Duodenal mucosa (tissue), 2 donors: ENCODE results near the gene RPL11.
"Not testable (repeated sequence)": the region's sequence is repeated elsewhere in the genome, so short reads cannot be mapped to it uniquely, and the experiment has no call there.

ENCODE experiments used
- H3K27ac ChIP-seq: one replicate; pipeline ENCODE4 v1.7.0; 2013; ENCODE audit warnings: low read depth, low read length
- H3K27me3 ChIP-seq, 2 donors: one replicate each; pipeline ENCODE4 v1.7.0; 2013; ENCODE audit warnings: low read length in 2 of 2, control low read depth in 1 of 2; ENCODE audit not compliant: insufficient read depth in 2 of 2, control insufficient read depth in 1 of 2
- H3K36me3 ChIP-seq, 2 donors: one replicate each; pipeline ENCODE4 v1.7.0; 2013; ENCODE audit warnings: low read length in 2 of 2, control low read depth in 1 of 2; ENCODE audit not compliant: insufficient read depth in 2 of 2, control insufficient read depth in 1 of 2
- H3K4me1 ChIP-seq, 2 donors: one replicate each; pipeline ENCODE4 v1.7.0; 2013; ENCODE audit warnings: low read length in 2 of 2, control low read depth in 1 of 2; ENCODE audit not compliant: insufficient read depth in 2 of 2, control insufficient read depth in 1 of 2
- H3K4me3 ChIP-seq, 2 donors: one replicate each; pipeline ENCODE4 v1.7.0; 2013; ENCODE audit warnings: low read length in 2 of 2, low read depth in 1 of 2
- H3K9ac ChIP-seq, 2 donors: one replicate each; pipeline ENCODE4 v1.7.0; 2013; ENCODE audit warnings: low read length in 2 of 2, low read depth in 1 of 2
- H3K9me3 ChIP-seq, 2 donors: one replicate each; pipeline ENCODE4 v1.7.0; 2013; ENCODE audit warnings: low read length in 2 of 2, control low read depth in 1 of 2; ENCODE audit not compliant: control insufficient read depth in 1 of 2

The RPL11 gene

DNA sequence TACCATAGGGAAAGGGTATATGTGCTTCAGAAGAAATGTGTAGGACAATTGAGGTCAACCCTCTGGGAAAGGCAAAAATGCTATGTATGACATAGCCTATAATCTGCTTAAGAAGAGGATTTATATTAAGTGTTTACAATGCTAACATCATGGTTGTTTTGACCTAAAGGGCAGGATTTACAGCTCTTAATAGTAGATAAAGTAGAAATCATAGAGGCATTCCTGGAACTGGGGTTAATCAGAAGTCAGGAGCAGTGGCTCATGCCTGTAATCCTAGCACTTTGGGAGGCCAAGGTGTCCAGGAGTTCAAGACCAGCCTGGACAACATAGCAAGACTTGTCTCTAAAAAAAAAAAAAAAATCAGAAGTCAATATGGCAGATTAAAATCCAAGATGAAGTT, 8.7 kb upstream of the RPL11 start:
- Histone ChIP-seq H3K9ac (no peak overlapping the region), H3K27ac (no peak overlapping the region), H3K36me3 (no peaks in the 10 kb centered on the region), H3K4me3 (no peak overlapping the region), H3K4me1 (no peaks in the 10 kb centered on the region), H3K9me3 (no peaks in the 10 kb centered on the region), H3K27me3 (peaks cover 0 to under 1% of the 10 kb centered on the region in 2 donors)

DNA sequence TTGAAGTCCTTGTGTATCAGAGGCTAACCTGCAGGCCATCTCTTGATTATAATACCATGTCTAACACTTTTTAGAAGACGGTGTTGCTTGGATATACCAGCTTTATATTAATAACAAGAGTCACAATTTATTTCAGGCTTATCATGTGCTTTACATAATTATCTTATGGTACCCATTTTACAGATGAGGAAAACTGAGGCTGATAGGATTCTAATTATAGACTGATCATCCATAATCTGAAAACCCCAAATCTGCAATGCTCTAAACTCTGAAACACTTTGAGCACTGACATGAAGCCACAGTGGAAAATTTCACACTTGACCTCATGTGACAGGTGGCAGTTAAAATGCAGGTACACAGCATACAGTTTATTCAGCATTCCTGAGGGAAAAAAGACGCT, 7.2 kb upstream of the RPL11 start:
- Histone ChIP-seq H3K27me3 (no peaks in the 10 kb centered on the region), H3K9ac (no peak overlapping the region), H3K4me3 (no peak overlapping the region), H3K4me1 (no peaks in the 10 kb centered on the region), H3K27ac (no peak overlapping the region), H3K9me3 (no peaks in the 10 kb centered on the region), H3K36me3 (no peaks in the 10 kb centered on the region)

DNA sequence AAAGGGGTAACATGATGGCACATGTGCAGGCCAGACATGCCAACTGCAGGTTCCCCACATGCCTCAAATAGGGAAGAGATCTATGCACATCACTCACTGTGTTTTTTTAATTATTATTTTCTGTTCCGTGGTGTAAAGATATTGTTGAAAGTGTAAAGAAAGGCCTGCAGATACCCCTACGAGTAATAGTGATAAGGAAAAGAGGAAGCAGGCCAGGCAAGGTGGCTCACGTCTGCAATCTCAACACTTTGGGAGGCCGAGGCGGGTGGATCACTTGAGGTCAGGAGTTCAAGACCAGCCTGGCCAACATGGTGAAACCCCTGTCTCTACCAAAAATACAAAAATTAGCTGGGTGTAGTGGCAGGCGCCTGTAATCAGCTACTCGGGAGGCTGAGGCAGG, 6.4 kb upstream of the RPL11 start:
- not testable (repeated sequence) for H3K4me3 ChIP-seq, H3K9ac ChIP-seq, H3K9me3 ChIP-seq, H3K4me1 ChIP-seq, H3K27ac ChIP-seq, H3K27me3 ChIP-seq, H3K36me3 ChIP-seq

DNA sequence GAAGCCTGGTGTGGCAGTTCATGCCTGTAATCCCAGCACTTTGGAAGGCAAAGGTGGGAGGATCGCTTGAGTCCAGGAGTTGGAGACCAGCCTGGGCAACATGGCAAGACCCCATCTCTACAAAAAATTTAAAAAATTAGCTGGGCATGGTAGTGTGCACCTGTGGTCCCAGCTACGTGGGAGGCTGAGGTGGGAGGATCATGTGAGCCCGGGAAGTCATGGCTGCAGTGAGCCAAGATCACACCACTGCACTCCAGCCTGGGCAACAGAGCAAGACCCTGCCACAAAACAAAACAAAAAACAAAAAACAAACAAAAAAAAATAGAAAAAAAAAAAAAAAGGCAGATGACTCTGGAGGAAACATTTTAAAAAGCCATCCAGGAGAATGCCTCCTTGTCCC, 3.9 kb upstream of the RPL11 start:
- H3K4me1 ChIP-seq, H3K9me3 ChIP-seq, H3K27me3 ChIP-seq, H3K9ac ChIP-seq, H3K36me3 ChIP-seq, H3K27ac ChIP-seq, H3K4me3 ChIP-seq: not testable (repeated sequence)

DNA sequence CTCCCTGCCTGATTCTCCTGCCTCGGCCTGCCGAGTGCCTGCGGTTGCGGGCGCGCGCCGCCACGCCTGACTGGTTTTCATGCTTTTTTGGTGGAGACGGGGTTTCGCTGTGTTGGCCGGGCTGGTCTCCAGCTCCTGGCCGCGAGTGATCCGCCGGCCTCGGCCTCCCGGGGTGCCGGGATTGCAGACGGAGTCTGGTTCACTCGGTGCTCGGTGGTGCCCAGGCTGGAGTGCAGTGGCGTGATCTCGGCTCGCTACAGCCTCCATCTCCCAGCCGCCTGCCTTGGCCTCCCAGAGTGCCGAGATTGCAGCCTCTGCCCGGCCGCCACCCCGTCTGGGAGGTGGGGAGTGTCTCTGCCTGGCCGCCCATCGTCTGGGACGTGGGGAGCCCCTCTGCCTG, 3.3 kb upstream of the RPL11 start:
- not testable (repeated sequence) for H3K9ac ChIP-seq, H3K27ac ChIP-seq, H3K36me3 ChIP-seq, H3K4me3 ChIP-seq, H3K9me3 ChIP-seq, H3K27me3 ChIP-seq
- peaks cover 11 to 13% of the 10 kb centered on the region in 2 donors for H3K4me1 ChIP-seq

DNA sequence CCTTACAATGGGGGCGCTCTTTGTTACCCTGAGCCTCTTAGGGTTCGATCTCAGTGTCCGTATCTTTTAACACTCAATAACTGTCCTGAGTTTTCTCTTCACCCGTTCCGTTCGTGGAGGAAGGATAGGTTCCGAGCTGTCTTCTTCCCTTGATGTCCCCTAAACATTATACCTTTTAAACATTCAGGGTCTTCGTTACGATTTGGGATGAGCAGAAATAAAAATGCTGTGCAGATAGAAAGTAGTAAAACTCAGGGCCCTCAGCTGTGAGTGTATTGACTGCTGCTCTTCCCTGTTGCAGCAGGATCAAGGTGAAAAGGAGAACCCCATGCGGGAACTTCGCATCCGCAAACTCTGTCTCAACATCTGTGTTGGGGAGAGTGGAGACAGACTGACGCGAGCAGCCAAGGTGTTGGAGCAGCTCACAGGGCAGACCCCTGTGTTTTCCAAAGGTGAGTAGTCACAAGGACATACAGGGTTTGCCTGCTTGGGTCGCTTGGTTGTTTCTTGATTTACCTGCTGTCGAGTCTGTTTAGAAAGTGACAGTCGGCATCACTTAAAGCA, 784 bp downstream of the RPL11 start:
- H3K27me3 ChIP-seq: no peaks in the 10 kb centered on the region
- peaks cover 39 to 46% of the 10 kb centered on the region in 2 donors for H3K4me1 ChIP-seq
- H3K36me3 ChIP-seq: peaks cover 33 to 43% of the 10 kb centered on the region in 2 donors
- peak overlapping the region; percentile 93 to 94 for H3K4me3 ChIP-seq
- H3K9ac ChIP-seq: peak overlapping the region; percentile 91 to 97
- H3K27ac ChIP-seq: no peak overlapping the region
- H3K9me3 ChIP-seq: no peaks in the 10 kb centered on the region

DNA sequence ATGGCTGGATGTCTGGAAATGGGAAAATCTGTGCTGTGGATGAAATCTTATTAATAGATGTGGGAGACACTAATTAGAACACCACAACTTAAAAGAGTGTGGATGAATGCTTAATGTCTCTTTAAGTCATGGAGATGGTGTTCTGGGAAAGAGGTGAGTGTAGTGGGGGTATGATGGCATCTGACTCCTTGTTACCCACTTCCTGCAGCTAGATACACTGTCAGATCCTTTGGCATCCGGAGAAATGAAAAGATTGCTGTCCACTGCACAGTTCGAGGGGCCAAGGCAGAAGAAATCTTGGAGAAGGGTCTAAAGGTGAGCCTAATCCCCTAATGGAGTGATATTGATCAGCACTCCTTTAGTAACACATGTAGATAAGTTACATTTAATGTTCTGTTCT, 2.0 kb downstream of the RPL11 start:
- no peaks in the 10 kb centered on the region for H3K9me3 ChIP-seq
- H3K27ac ChIP-seq: no peak overlapping the region
- H3K4me3 ChIP-seq: peak overlapping the region; percentile 19 to 93
- peaks cover 39 to 46% of the 10 kb centered on the region in 2 donors for H3K4me1 ChIP-seq
- H3K9ac ChIP-seq: peak overlapping the region; percentile 91 to 97
- H3K27me3 ChIP-seq: no peaks in the 10 kb centered on the region
- H3K36me3 ChIP-seq: peaks cover 37 to 56% of the 10 kb centered on the region in 2 donors

DNA sequence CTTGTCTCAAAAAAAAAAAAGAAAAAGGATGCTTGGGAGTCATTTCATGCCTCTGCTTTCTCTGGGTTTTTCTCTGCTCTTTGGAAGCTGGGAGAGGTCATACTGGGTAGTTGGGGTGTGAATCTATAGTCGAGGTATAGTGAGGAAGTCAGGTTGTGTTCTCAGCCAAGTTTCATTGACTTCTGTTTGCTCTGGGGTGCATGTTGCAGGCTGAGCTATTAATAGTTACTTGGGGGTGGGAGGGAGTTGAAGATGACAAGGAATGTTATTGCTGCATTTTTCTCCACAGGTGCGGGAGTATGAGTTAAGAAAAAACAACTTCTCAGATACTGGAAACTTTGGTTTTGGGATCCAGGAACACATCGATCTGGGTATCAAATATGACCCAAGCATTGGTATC, 2.8 kb downstream of the RPL11 start:
- Histone ChIP-seq H3K27me3 (no peaks in the 10 kb centered on the region), H3K9me3 (no peaks in the 10 kb centered on the region), H3K36me3 (peaks cover 42 to 63% of the 10 kb centered on the region in 2 donors), H3K4me3 (no peak overlapping the region), H3K27ac (no peak overlapping the region), H3K4me1 (peaks cover 39 to 46% of the 10 kb centered on the region in 2 donors), H3K9ac (peak overlapping the region in 1 of 2 donors; percentile 33)

DNA sequence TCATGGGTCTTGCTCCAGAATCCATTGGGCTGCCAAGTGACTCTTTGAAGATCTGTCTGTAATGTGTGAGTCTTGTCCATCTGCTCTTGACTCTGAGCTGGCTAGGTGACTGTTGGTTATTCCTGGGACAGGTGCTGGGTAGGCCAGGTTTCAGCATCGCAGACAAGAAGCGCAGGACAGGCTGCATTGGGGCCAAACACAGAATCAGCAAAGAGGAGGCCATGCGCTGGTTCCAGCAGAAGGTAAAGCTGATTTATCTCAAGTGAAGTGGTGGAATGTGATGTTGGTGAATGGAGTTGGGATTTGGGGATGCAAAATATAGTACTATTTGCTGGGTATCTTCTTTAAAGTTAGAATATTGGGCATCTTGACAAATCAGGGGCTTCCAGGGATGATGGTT, 4.1 kb downstream of the RPL11 start:
- Histone ChIP-seq H3K27me3 (no peaks in the 10 kb centered on the region), H3K4me1 (peaks cover 39 to 46% of the 10 kb centered on the region in 2 donors), H3K4me3 (no peak overlapping the region), H3K9me3 (no peaks in the 10 kb centered on the region), H3K27ac (no peak overlapping the region), H3K36me3 (peaks cover 48 to 76% of the 10 kb centered on the region in 2 donors), H3K9ac (no peak overlapping the region)

DNA sequence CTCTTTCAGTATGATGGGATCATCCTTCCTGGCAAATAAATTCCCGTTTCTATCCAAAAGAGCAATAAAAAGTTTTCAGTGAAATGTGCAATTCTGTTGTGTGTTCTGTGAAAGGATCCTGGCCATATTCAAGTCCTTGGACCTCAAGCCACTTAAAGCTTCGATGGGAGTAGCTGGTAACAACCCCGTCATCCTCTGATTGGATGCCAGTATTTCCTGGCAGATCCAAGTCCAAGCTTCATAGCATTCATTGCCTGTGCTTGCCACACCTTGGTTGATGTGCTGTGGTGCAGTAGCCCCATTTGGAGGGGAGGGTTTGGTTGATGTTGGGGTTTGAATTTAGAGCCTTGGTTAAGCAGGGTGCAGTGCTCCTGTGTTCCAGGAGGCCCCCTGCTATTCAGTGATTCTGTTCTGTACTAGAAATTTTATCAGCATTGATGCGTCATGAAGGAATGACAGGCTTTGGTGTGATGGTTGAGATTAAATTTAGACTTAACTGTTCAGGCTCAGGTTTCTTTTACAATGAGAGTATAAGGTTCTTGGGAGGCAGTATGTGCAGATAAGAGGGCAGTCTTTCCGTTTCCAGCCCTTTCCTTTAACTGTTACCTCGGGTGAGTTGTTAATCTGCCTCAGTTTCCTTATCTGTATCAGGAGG, 4.9 kb downstream of the RPL11 start:
- Histone ChIP-seq H3K9ac (no peak overlapping the region), H3K4me3 (no peak overlapping the region), H3K27ac (no peak overlapping the region), H3K4me1 (peaks cover 39 to 46% of the 10 kb centered on the region in 2 donors), H3K9me3 (no peaks in the 10 kb centered on the region), H3K36me3 (peaks cover 48 to 84% of the 10 kb centered on the region in 2 donors), H3K27me3 (no peaks in the 10 kb centered on the region)
